SIG-M5 treated with dmso at 0.1 percent for 504 hours (cell line): ENCODE measurements around the gene NCKIPSD.

Experiments used
- DNase-seq: peaks from one replicate; lab custom pipeline; 2025; ENCODE audit not compliant: unreplicated experiment; lab: John Stamatoyannopoulos, UW

The NCKIPSD gene

DNA sequence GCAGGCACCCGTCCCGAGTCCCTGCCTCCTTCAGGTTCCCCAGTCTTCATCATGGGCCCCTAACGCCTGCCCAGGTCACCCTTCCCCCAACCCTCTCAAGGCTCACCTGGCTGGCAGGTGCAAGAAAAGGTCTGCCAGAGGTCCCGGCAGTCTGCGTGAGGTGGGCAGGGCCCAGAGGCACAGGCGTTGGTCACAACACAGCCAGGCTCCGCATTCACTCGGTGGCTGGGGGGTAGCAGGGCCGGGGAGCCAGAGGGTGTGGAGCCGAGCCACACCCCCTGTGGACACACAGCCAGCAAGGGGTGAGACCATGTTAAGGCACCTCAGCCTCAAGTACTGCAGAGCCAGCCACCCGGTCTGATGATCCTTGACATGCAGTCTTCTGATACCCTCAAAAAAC is 33.9 kb downstream of the NCKIPSD start:
- DNase-seq, result no peak

DNA sequence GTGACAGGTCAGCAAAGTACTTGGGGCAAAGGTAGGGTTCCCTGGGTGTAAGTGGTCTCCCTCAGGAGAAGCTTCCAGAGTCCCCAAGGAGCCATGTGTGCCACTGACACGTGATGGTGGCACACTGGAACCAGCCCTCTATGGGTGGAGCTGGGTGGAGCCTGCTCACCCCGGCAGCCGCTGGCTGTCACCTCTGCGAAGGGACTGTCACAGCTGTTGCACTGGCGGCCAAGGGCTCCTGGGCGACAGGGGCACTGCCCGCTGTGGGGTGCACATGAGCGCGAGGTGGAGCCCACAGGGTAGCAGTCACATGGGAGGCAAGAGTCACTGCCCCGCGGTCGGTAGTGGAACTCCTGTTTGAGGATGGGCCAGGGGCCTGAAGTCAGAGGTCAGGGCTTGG is 35.0 kb downstream of the NCKIPSD start:
- no peak for DNase-seq

- no peak for DNase-seq
These were observed 37.4 kb downstream of the NCKIPSD start for GRCh38 chr3:48648188-48648850.

- no peak for DNase-seq
These were observed 38.0 kb downstream of the NCKIPSD start for GRCh38 chr3:48647714-48648113.

GRCh38 chr3:48644898-48645760 is 40.6 kb downstream of the NCKIPSD start:
- DNase-seq, result no peak

DNA sequence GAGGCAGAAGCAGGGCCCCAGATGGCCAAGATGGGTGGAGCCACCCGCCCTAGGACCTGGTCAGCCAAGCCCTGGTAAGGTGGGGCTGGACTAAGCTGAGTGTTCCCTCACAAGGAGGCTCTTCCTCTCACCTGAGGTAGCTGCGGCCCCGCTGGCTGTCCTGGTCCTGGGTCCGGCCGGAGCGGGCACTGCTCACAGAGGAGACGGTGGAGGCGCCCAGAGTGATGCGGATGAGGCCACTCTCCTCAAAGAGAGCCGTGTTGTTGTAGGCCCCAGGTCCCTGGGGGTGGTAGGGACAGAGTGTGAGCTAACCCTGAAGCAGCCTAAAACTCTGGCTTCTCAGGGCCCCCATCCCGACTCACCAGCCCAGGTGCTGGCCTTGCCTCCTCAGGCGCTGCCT is 43.1 kb downstream of the NCKIPSD start:
- DNase-seq, result no peak

DNA sequence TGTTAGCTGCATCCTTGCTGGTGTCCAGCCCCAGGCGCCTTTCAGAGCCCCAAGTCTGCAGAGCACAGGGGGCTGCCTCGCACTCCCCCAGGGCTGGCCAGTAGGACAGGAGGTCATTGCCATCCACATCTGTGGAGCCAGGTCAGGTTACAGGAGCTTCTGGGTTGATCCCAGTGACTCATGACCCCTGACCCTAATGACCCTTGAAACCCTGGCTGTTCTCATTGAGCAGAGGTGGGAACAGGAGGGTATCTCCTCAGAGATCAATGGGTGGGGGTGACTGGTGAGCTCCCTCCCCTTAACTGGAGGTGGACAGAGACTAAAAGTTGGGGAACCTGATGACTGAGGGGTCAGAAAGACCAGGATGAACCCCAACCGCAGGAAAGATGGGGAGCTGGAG is 44.3 kb downstream of the NCKIPSD start:
- no peak for DNase-seq

GRCh38 chr3:48639944-48640606 is 45.6 kb downstream of the NCKIPSD start:
- no peak for DNase-seq

- DNase-seq, result no peak
These were observed 48.4 kb downstream of the NCKIPSD start for GRCh38 chr3:48637305-48637704.

GRCh38 chr3:48636149-48636655 is 49.5 kb downstream of the NCKIPSD start:
- no peak for DNase-seq

GRCh38 chr3:48635222-48636021 is 50.3 kb downstream of the NCKIPSD start, which contains the start of gene SLC26A6:
TSS of gene SLC26A6 (minus strand) at chr3:48635461. CDS start at chr3:48635393, 68 bp downstream.
- peak; percentile 93 for DNase-seq

- DNase-seq, result peak; percentile 37
These were observed 51.0 kb downstream of the NCKIPSD start for GRCh38 chr3:48634661-48635221.

- DNase-seq, result no peak
These were observed 52.0 kb downstream of the NCKIPSD start for GRCh38 chr3:48633743-48634142.

DNA sequence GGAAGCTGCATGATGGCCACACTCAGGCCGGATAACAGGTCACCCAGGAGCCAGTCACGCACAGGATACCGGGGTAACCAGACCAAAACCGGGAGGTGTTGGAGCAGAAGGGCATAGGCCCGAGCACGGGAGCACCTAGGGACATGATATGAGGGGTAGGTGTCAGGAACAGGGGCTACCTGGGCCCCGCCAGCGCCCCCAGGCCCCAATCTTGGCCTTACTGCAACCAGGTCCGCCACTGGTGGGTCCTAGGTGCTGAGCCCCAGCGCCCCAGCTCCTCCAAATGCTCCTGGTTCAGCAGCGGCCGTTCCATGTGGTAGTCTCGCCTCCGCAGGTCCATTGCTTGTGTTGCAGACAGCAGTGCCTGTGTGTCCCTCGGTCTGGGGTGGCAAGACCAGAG is 52.5 kb downstream of the NCKIPSD start:
- no peak for DNase-seq

DNA sequence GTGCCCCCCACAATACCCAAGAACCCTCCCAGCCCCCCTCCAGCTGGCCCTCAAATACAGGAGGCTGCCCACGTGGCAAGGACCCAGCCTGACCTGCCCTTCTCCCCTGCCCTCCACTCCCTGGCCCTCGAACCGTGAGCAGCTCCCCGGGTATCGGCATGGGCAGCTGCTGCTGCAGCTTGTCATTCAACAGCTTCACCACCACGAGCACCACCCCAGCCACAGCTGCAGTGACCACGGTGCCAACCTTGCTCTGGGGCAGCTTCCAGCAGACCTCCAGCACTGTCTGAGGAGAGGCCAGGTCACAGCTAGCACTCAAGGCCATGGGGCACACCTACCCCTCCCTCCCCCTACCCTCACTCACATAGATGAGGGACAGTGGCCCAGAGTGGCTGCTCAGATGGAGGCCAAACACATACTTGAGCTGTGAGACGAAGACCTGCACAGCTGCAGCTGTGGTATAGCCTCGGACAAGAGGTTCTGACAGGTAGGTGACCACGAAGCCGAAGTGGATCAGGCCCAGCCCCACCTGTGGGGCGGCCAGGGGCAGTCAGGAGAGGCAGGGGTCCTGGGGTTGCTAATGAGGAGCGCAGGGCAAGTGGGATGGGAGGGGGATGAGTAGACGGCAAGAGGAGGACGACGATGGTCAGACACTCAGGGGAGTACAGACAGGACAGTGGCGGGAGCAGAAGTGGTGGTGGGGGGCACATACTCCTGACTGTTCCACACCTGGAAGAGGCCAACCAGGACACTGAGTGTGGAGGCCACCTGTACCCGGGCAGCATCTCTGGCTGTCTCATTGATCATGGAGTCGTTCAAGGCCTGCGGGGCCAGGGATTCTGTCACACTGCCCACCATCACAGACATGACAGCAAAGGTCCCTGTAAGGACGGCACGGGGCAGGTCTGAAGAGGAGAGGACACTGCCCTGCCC is 53.9 kb downstream of the NCKIPSD start:
- no peak for DNase-seq

DNA sequence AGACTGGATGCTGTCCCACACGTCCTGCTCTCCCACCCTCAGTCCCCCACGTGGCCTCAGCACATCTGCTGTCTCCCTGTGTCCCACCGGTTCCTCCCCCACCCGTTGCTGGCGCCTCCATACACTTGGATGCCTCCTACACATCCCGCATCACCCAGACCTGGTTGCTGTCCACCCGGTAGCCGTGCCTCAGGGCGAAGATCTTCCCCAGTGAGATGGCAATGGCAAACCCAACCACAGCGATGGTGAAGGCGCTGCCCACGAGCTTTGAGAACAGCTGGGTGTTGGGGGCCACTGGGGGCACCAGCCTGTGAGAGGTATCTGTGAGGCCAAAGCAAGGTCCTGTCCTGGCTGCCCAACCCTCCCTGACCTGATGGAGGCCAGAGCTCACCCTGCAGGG is 54.9 kb downstream of the NCKIPSD start:
- DNase-seq, result no peak

DNA sequence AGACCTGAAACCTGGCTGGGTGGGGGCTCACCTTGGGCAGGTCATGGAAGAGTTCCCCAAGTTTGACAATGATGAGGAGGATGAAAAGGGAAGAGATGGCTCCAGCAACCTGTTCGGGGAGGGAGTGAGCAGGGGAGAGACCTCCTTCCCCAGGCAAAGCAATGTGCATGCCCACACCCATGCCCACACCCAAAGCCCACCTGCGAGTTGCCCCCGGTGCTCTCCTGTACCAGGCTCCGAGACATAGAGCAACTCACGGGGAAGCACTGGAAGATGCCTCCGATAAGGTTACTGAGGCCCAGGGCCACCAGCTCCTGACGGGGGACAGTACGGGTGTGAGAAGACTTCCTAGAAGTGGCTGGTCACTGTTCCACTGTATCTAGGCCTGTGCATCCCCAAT is 55.3 kb downstream of the NCKIPSD start:
- DNase-seq, result no peak

DNA sequence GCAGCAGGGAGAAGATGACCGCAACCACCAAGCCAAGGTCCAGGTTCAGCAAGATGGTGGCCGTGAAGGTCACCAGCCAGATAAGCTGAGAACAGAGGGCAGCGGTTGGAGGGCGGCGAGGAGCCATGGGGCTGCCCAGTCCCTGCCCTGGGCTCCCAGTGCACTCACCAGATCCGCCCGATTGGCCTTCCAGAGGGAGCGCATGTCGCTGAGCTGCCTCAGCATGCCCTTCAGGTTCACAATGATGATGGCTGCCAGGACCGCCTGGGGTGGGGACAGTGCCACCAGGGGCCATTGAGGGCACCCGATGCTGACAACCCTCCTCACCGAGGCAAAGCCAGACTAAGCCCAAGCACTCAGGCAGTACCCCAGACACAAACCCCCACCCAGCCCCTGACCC is 55.8 kb downstream of the NCKIPSD start:
- no peak for DNase-seq

GRCh38 chr3:48628277-48629017 is 57.3 kb downstream of the NCKIPSD start:
- no peak for DNase-seq
